A673 (cell line): ENCODE results near the gene PTPRK.

ENCODE experiments used
- CTCF ChIP-seq: fragments of 300-800, 200-600 bp; sonication (generic); conservative IDR thresholded peaks from 2 replicates; pipeline ENCODE4 v1.5.1; 2017; ENCODE audit warnings: low read depth, mild to moderate bottlenecking, antibody characterized with exemption, low read length, moderate library complexity, mixed read lengths
- EZH2 ChIP-seq: fragments of 200-600 bp; sonication (generic); IDR thresholded peaks from 2 replicates; pipeline ENCODE4 v1.6.1; 2017; ENCODE audit warnings: borderline replicate concordance, low read depth, mild to moderate bottlenecking, mixed read lengths, antibody characterized with exemption, low read length; ENCODE audit not compliant: poor library complexity, severe bottlenecking

GRCh38 chr6:128395596-128395995 lies 124.8 kb downstream of the PTPRK start:
- no peak for TF ChIP-seq CTCF
- TF ChIP-seq EZH2: no peak
